ENCODE data around the gene LUC7L.

Gene LUC7L

GRCh38 chr16:188674-189073 lies 40.6 kb downstream of the LUC7L start:
- H3K27ac Mint-ChIP-seq: no peak overlapping the region
- peaks cover 82% of the 10 kb centered on the region for H3K36me3 Mint-ChIP-seq (ENCODE audit: low read depth)

GRCh38 chr16:187330-187729 lies 41.9 kb downstream of the LUC7L start:
- no peaks in the 10 kb centered on the region for H3K9me3 Mint-ChIP-seq
- H3K36me3 Mint-ChIP-seq (ENCODE audit: low read depth): peaks cover 69% of the 10 kb centered on the region
- peaks cover 6% of the 10 kb centered on the region for H3K4me1 Mint-ChIP-seq (ENCODE audit: low read depth)
- no peak overlapping the region for H3K4me3 Mint-ChIP-seq
- no peaks in the 10 kb centered on the region for H3K27me3 Mint-ChIP-seq
- intact Hi-C loops (cut with micrococcal nuclease): no loop called here
- no peak overlapping the region for H3K27ac Mint-ChIP-seq

More at GRCh38 chr16:188674-189073, 40.6 kb downstream of the LUC7L start:
- Mint-ChIP-seq H3K4me3 (no peak overlapping the region), H3K9me3 (no peaks in the 10 kb centered on the region), H3K4me1 (ENCODE audit: low read depth) (peaks cover 6% of the 10 kb centered on the region), H3K27me3 (no peaks in the 10 kb centered on the region)
- intact Hi-C loops (cut with micrococcal nuclease): no loop called here

GRCh38 chr16:185691-186090 lies 43.6 kb downstream of the LUC7L start:
- peaks cover 52% of the 10 kb centered on the region for H3K36me3 Mint-ChIP-seq (ENCODE audit: low read depth)
- H3K4me1 Mint-ChIP-seq (ENCODE audit: low read depth): no peaks in the 10 kb centered on the region
- H3K27ac Mint-ChIP-seq: no peak overlapping the region
- intact Hi-C loops (cut with micrococcal nuclease): no loop called here
- H3K9me3 Mint-ChIP-seq: no peaks in the 10 kb centered on the region
- no peak overlapping the region for H3K4me3 Mint-ChIP-seq
- peaks cover 11% of the 10 kb centered on the region for H3K27me3 Mint-ChIP-seq

GRCh38 chr16:185213-185612 lies 44.0 kb downstream of the LUC7L start:
- intact Hi-C loops (cut with micrococcal nuclease): no loop called here
- no peak overlapping the region for H3K27ac Mint-ChIP-seq
- H3K4me1 Mint-ChIP-seq (ENCODE audit: low read depth): no peaks in the 10 kb centered on the region
- peaks cover 13% of the 10 kb centered on the region for H3K27me3 Mint-ChIP-seq
- H3K4me3 Mint-ChIP-seq: no peak overlapping the region
- H3K9me3 Mint-ChIP-seq: no peaks in the 10 kb centered on the region
- peaks cover 47% of the 10 kb centered on the region for H3K36me3 Mint-ChIP-seq (ENCODE audit: low read depth)

- Mint-ChIP-seq H3K36me3 (ENCODE audit: low read depth) (peaks cover 25% of the 10 kb centered on the region), H3K27me3 (peaks cover 31% of the 10 kb centered on the region), H3K27ac (no peak overlapping the region), H3K9me3 (no peaks in the 10 kb centered on the region), H3K4me1 (ENCODE audit: low read depth) (no peaks in the 10 kb centered on the region), H3K4me3 (no peak overlapping the region)
- intact Hi-C loops (cut with micrococcal nuclease): no loop called here
These were observed 46.2 kb downstream of the LUC7L start for GRCh38 chr16:183005-183404.

GRCh38 chr16:181565-182021 lies 47.7 kb downstream of the LUC7L start:
- Mint-ChIP-seq H3K27ac (no peak overlapping the region), H3K36me3 (ENCODE audit: low read depth) (peaks cover 15% of the 10 kb centered on the region), H3K9me3 (no peaks in the 10 kb centered on the region), H3K4me3 (no peak overlapping the region), H3K4me1 (ENCODE audit: low read depth) (no peaks in the 10 kb centered on the region), H3K27me3 (peaks cover 42% of the 10 kb centered on the region)
- intact Hi-C loops (cut with micrococcal nuclease): loop anchor here (1.0 kb wide), 2 partner anchors 64 to 74 kb away; no protein-coding TSS in a partner anchor

- H3K4me3 Mint-ChIP-seq: peak overlapping the region; percentile 46
- no peaks in the 10 kb centered on the region for H3K4me1 Mint-ChIP-seq (ENCODE audit: low read depth)
- no peak overlapping the region for H3K27ac Mint-ChIP-seq
- H3K9me3 Mint-ChIP-seq: no peaks in the 10 kb centered on the region
- peaks cover 12% of the 10 kb centered on the region for H3K36me3 Mint-ChIP-seq (ENCODE audit: low read depth)
- peaks cover 44% of the 10 kb centered on the region for H3K27me3 Mint-ChIP-seq
- intact Hi-C loops (cut with micrococcal nuclease): loop anchor here (1.0 kb wide), 2 partner anchors 64 to 74 kb away; no protein-coding TSS in a partner anchor
These were observed 48.3 kb downstream of the LUC7L start for GRCh38 chr16:180681-181564.

GRCh38 chr16:180101-180675 lies 49.1 kb downstream of the LUC7L start, which contains the start of gene HBQ1:
Gene HBQ1, plus strand, starts transcription at chr16:180459. Its CDS starts 28 bp downstream, at chr16:180487.
- Mint-ChIP-seq H3K27me3 (peaks cover 51% of the 10 kb centered on the region), H3K9me3 (no peaks in the 10 kb centered on the region), H3K27ac (no peak within 1 kb of the TSS), H3K4me1 (ENCODE audit: low read depth) (peaks cover 5% of the 10 kb centered on the region), H3K4me3 (peak within 1 kb of the TSS; percentile 46), H3K36me3 (ENCODE audit: low read depth) (peaks cover 4% of the 10 kb centered on the region)
- intact Hi-C loops (cut with micrococcal nuclease): no loop called here

- Mint-ChIP-seq H3K36me3 (ENCODE audit: low read depth) (no peaks in the 10 kb centered on the region), H3K4me1 (ENCODE audit: low read depth) (peaks cover 13% of the 10 kb centered on the region), H3K4me3 (peak overlapping the region; percentile 13), H3K27ac (no peak overlapping the region), H3K9me3 (no peaks in the 10 kb centered on the region), H3K27me3 (peaks cover 58% of the 10 kb centered on the region)
- intact Hi-C loops (cut with micrococcal nuclease): no loop called here
These were observed 49.8 kb downstream of the LUC7L start for GRCh38 chr16:179211-180092.

GRCh38 chr16:178668-179015 lies 50.6 kb downstream of the LUC7L start:
- H3K9me3 Mint-ChIP-seq: no peaks in the 10 kb centered on the region
- intact Hi-C loops (cut with micrococcal nuclease): no loop called here
- H3K27ac Mint-ChIP-seq: no peak overlapping the region
- H3K36me3 Mint-ChIP-seq (ENCODE audit: low read depth): no peaks in the 10 kb centered on the region
- H3K4me1 Mint-ChIP-seq (ENCODE audit: low read depth): peaks cover 21% of the 10 kb centered on the region
- H3K27me3 Mint-ChIP-seq: peaks cover 65% of the 10 kb centered on the region
- no peak overlapping the region for H3K4me3 Mint-ChIP-seq

- peaks cover 26% of the 10 kb centered on the region for H3K4me1 Mint-ChIP-seq (ENCODE audit: low read depth)
- no peaks in the 10 kb centered on the region for H3K36me3 Mint-ChIP-seq (ENCODE audit: low read depth)
- intact Hi-C loops (cut with micrococcal nuclease): no loop called here
- H3K27me3 Mint-ChIP-seq: peaks cover 70% of the 10 kb centered on the region
- H3K4me3 Mint-ChIP-seq: no peak overlapping the region
- H3K27ac Mint-ChIP-seq: no peak overlapping the region
- H3K9me3 Mint-ChIP-seq: no peaks in the 10 kb centered on the region
These were observed 51.1 kb downstream of the LUC7L start for GRCh38 chr16:177981-178667.

GRCh38 chr16:177394-177822 lies 51.8 kb downstream of the LUC7L start:
- intact Hi-C loops (cut with micrococcal nuclease): no loop called here
- H3K36me3 Mint-ChIP-seq (ENCODE audit: low read depth): no peaks in the 10 kb centered on the region
- H3K27ac Mint-ChIP-seq: no peak overlapping the region
- no peaks in the 10 kb centered on the region for H3K9me3 Mint-ChIP-seq
- peaks cover 26% of the 10 kb centered on the region for H3K4me1 Mint-ChIP-seq (ENCODE audit: low read depth)
- no peak overlapping the region for H3K4me3 Mint-ChIP-seq
- H3K27me3 Mint-ChIP-seq: peaks cover 70% of the 10 kb centered on the region

Measured in dendritic cell treated with granulocyte-macrophage colony-stimulating factor and Interleukin-4, amounts not matched to agents 40 ng/mL and 50 ng/mL, for 4 days (primary cell).